HepG2 (cell line): ENCODE measurements around the gene SERPINB7. TPM values are rescaled to one million over a fixed set of nuclear protein-coding genes. Genes with fewer than 3 reads are reported as not detected.

ENCODE experiments used
- ATAC-seq: fragments of 200-7000 bp; cut with Tn5 transposase; 3 replicates; pipeline ENCODE4 v1.9.1; 2020; ENCODE audit warnings: mild to moderate bottlenecking, moderate library complexity
- BruUV-seq: library from RNA; stranded (reverse); fragments of 400-500 nt; replicated peaks from 2 replicates; lab custom pipeline; 2021; lab: Mats Ljungman, UMichigan
- CTCF ChIA-PET: fragments of 300-600 bp; formaldehyde crosslinking; extraction: SDS; loops from one replicate; lab custom pipeline; 2021; ENCODE audit warnings: low total read pairs, inconsistent platforms, low intra/inter-chr PET ratio; lab: Yijun Ruan, JAX
- POLR2A ChIA-PET: fragments of 350-600 bp; sonication (Branson Sonifier 250); formaldehyde crosslinking; loops from one replicate; lab custom pipeline; 2020; ENCODE audit warnings: antibody characterized with exemption, inconsistent platforms; lab: Yijun Ruan, JAX
- DNase-seq: peaks from one replicate; pipeline ENCODE4 v3.0.0-alpha.2; 2015; ENCODE audit warnings: low spot score
- FAIRE-seq: peaks from 3 replicates; lab custom pipeline; 2011; peaks lifted over from hg19 to GRCh38; lab: Jason Lieb, UNC
- H2AFZ ChIP-seq: one replicate; pipeline ENCODE4 v1.6.1; 2011; ENCODE audit warnings: low read length, inconsistent platforms
- H3K27ac ChIP-seq: fragments of 300-600 bp; 3 replicates; pipeline ENCODE4 v1.8.0; 2011; ENCODE audit warnings: mixed run types, mild to moderate bottlenecking, mixed read lengths, low read length, inconsistent platforms; ENCODE audit not compliant: insufficient read depth; ENCODE audit errors: extremely low read length
- H3K27me3 ChIP-seq, 2 experiments: fragments of 200-600 bp in 1 of 2; 2 replicates in 1 of 2; 3 replicates in 1 of 2; pipeline versions ENCODE4 v1.6.0 to v1.8.0; 2011; ENCODE audit warnings: low read length in 2 of 2, mild to moderate bottlenecking in 2 of 2, moderate library complexity in 2 of 2, inconsistent platforms in 1 of 2; ENCODE audit not compliant: insufficient read depth in 2 of 2, control insufficient read depth in 1 of 2
- H3K36me3 ChIP-seq, 2 experiments: fragments of 200-600 bp in 1 of 2; replicated peaks in 1 of 2; 2 replicates in 1 of 2; 3 replicates in 1 of 2; pipeline versions ENCODE4 v1.5.1 to v1.8.0; 2011; ENCODE audit warnings: low read length in 2 of 2, inconsistent platforms in 1 of 2; ENCODE audit not compliant: insufficient read depth in 2 of 2, control insufficient read depth in 1 of 2
- H3K4me1 ChIP-seq: 2 replicates; pipeline ENCODE4 v1.5.1; 2012; ENCODE audit warnings: low read length, inconsistent platforms; ENCODE audit not compliant: insufficient read depth
- H3K4me2 ChIP-seq: 2 replicates; pipeline ENCODE4 v1.6.0; 2011; ENCODE audit warnings: low read depth, low read length, inconsistent platforms
- H3K4me3 ChIP-seq, 3 experiments: fragments of 200-600 bp in 1 of 3; sonication (generic), shearing (Covaris generic) in 1 of 3; replicated peaks in 1 of 3; 2 replicates each; pipeline ENCODE4 v1.5.1; 2011 to 2016; ENCODE audit warnings: low read length in 3 of 3, inconsistent platforms in 2 of 3, low read depth in 2 of 3, mild to moderate bottlenecking in 2 of 3, control low read depth in 1 of 3, mixed read lengths in 1 of 3; ENCODE audit not compliant: insufficient read depth in 1 of 3
- H3K79me2 ChIP-seq: one replicate; pipeline ENCODE4 v1.6.1; 2011; ENCODE audit warnings: low read length, inconsistent platforms; ENCODE audit not compliant: insufficient read depth
- H3K9ac ChIP-seq: 2 replicates; pipeline ENCODE4 v1.6.0; 2011; ENCODE audit warnings: mild to moderate bottlenecking, low read depth, low read length, inconsistent platforms; ENCODE audit not compliant: insufficient read depth
- H3K9me3 ChIP-seq: 2 replicates; pipeline ENCODE4 v1.5.1; 2012; ENCODE audit warnings: mild to moderate bottlenecking, low read length
- H4K20me1 ChIP-seq: 2 replicates; pipeline ENCODE4 v1.6.0; 2011; ENCODE audit warnings: inconsistent platforms, mild to moderate bottlenecking, low read length, moderate library complexity; ENCODE audit not compliant: insufficient read depth
- AGO2 ChIP-seq: fragments of 200-400 bp; formaldehyde crosslinking; optimal IDR thresholded peaks from 2 replicates; pipeline ENCODE3; 2017; ENCODE audit warnings: mild to moderate bottlenecking, low read depth, low read length, moderate library complexity
- ARNT2 ChIP-seq: sonication (generic); formaldehyde crosslinking; IDR thresholded peaks from 2 replicates; pipeline ENCODE4 v1.8.0; 2022; ENCODE audit warnings: mild to moderate bottlenecking, low read depth, missing genetic modification reagents, moderate library complexity
- LRRFIP1 ChIP-seq: sonication (generic); formaldehyde crosslinking; conservative IDR thresholded peaks from 2 replicates; pipeline ENCODE4 v1.4.0; 2020; ENCODE audit warnings: missing genetic modification reagents
- SIX4 ChIP-seq: sonication (generic); formaldehyde crosslinking; IDR thresholded peaks from 2 replicates; pipeline ENCODE4 v1.4.0; 2020; ENCODE audit warnings: missing genetic modification reagents
- WGBS: methylation state at CpG from one replicate; pipeline ENCODE4 v1.1.6; 2017; ENCODE audit warnings: low lambda C conversion rate; 5-methylcytosine and 5-hydroxymethylcytosine counted together
- in situ Hi-C: cut with HindIII; loops from 2 replicates; pipeline ENCODE4 v1.10.0; 2017; ENCODE audit warnings: low pct_unique_long_range_greater_than_20kb; ENCODE audit not compliant: extremely low pct_ligation_motif_present
- intact Hi-C: fragments of 100-400 bp; cut with micrococcal nuclease; formaldehyde crosslinking; loops from one replicate; pipeline ENCODE4 v1.10.0; 2022; ENCODE audit not compliant: unreplicated experiment
- polyA plus RNA-seq, 8 experiments: library from polyadenylated mRNA; depleted of rRNA in 3 of 8; stranded (reverse) in 7 of 8; unstranded in 1 of 8; fragments of >200 nt; fragmentation: Illumina TruSeq in 4 of 8; extraction: Trizol in 4 of 8; gene quantifications; 2 replicates each; pipeline versions ENCODE4 v1.2.1 to v1.2.3, GENCODE V29; 2011 to 2016; ENCODE audit warnings: low read depth in 4 of 8, missing spikeins in 1 of 8, mixed read lengths in 1 of 8; ENCODE audit not compliant: insufficient read depth in 1 of 8
- total RNA-seq, 5 experiments: library from RNA; depleted of rRNA; stranded (reverse); fragments of >200 nt; fragmentation: Illumina TruSeq; extraction: Trizol; gene quantifications; 2 replicates each; pipeline ENCODE4 v1.2.3, GENCODE V29; 2016; ENCODE audit warnings: low read depth in 1 of 5

Gene SERPINB7
- total and polyA plus RNA-seq, 2 of the 13 experiments (the other 11 are each of a cell fraction or from before 2014, with no cell fraction given) = not detected

DNA sequence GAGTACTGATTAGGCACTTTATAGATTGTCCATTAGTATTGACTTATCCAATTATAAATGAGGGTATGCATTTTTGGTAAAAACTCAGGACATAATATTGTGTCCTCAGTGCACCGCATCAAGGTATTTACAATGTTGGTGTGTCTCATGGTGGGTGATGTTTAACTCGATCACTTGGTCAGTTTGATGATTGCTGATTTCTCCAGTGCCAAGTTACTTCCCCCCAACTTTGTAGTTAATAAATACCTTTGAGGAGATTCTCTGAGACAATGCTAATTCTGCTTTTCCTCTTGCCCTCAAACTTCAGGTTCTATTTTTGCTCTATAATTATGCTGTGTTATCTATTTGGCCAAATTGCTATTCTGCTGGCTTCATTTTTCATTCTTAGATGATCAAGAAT lies 28.2 kb upstream of the SERPINB7 start (continued):
- TF ChIP-seq AGO2 = no peak

DNA sequence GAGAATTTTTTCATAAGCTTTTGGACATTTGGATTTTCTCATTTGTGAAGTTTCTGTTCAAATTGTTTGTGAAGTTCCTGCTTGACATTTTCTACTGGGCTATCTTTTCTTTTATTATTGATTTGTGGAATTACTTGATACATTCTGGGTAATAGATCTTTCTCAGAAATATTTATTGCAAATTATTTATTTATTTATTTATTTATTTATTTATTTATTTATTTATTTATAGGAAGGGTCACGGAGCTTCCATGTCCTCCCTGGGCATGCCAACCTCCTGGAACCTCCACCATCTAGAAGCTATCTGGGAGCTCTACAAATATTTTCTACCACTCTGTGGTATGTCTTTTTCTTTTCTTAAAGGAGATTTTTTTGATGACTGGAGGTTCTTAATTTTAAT lies 25.7 kb upstream of the SERPINB7 start:
- CTCF ChIA-PET = no interaction called here

More for the DNA sequence above, 25.7 kb upstream of the SERPINB7 start:
- Histone ChIP-seq H3K27ac (no peak overlapping the region), H2AFZ (no peak overlapping the region), H3K9me3 (no peaks in the 10 kb centered on the region), H4K20me1 (no peaks in the 10 kb centered on the region), H3K4me2 (no peak overlapping the region), H3K4me3 (no peak overlapping the region), H3K79me2 (no peaks in the 10 kb centered on the region), H3K4me1 (no peaks in the 10 kb centered on the region), H3K36me3 (no peaks in the 10 kb centered on the region), H3K9ac (no peak overlapping the region), H3K27me3 (no peaks in the 10 kb centered on the region)
- POLR2A ChIA-PET = no interaction called here
- DNase-seq (no peak), FAIRE-seq (no peak), ATAC-seq (no peak)
- TF ChIP-seq LRRFIP1 (CRISPR knock-in tag) (no peak), ARNT2 (CRISPR knock-in tag) (no peak), SIX4 (CRISPR knock-in tag) (no peak)
- in situ Hi-C loops = no loop called here
- no TSS peak for BruUV-seq
- WGBS = 0% methylated on average over 1 of the region's 1 CpG
- intact Hi-C loops = no loop called here
